Osteocyte (in vitro differentiated cells): ENCODE data around the gene SCIN. TPM values are rescaled to one million over a fixed set of nuclear protein-coding genes. Genes with fewer than 3 reads are reported as not detected.

Source experiments
- DNase-seq: peaks from one replicate; pipeline ENCODE4 v3.0.0; 2021; ENCODE audit warnings: mixed read lengths; ENCODE audit not compliant: unreplicated experiment; ENCODE audit errors: extremely low spot score
- H3K27ac Mint-ChIP-seq: one replicate; pipeline ENCODE4 v1.8.0; 2021; ENCODE audit warnings: mild to moderate bottlenecking, mixed read lengths; ENCODE audit not compliant: unreplicated experiment
- H3K27me3 Mint-ChIP-seq: one replicate; pipeline ENCODE4 v1.8.0; 2021; ENCODE audit warnings: mixed read lengths; ENCODE audit not compliant: unreplicated experiment
- H3K36me3 Mint-ChIP-seq: one replicate; pipeline ENCODE4 v1.8.0; 2021; ENCODE audit warnings: mixed read lengths; ENCODE audit not compliant: unreplicated experiment
- H3K4me1 Mint-ChIP-seq: one replicate; pipeline ENCODE4 v1.8.0; 2021; ENCODE audit warnings: mixed read lengths; ENCODE audit not compliant: unreplicated experiment
- H3K4me3 Mint-ChIP-seq: one replicate; pipeline ENCODE4 v1.8.0; 2021; ENCODE audit warnings: mild to moderate bottlenecking, moderate library complexity, mixed read lengths; ENCODE audit not compliant: unreplicated experiment
- H3K9me3 Mint-ChIP-seq: one replicate; pipeline ENCODE4 v1.8.0; 2021; ENCODE audit warnings: mixed read lengths; ENCODE audit not compliant: unreplicated experiment
- CTCF ChIP-seq: fragments of 200-600 bp; sonication (generic); IDR thresholded peaks from 2 replicates; pipeline ENCODE4 v1.5.0; 2021; ENCODE audit warnings: antibody characterized with exemption, mild to moderate bottlenecking, moderate library complexity
- total RNA-seq: library from RNA; stranded (reverse); gene quantifications from 2 replicates; pipeline ENCODE4 v1.2.1, GENCODE V29; 2021

Gene SCIN
- total RNA-seq, 1 donor from 2014 or later: 1.6 TPM

DNA sequence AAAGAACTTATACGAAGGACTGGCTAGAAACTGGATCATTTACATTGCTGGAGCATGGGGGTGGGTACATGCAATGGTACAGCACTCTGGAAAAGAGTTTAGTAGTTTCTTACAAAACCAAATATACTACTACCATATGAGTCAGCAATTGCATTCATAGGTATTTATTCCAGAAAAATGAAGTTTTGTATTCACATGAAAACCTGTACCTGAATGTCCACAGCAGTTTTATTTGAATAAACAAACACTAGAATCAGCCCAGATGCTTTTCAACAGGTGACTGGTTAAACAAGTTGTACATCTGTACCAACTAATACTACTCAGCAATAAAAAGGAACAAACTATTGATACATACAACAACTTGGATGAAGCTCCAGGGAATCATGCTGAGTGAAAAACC lies 3.4 kb downstream of the SCIN start:
- no peak for TF ChIP-seq CTCF
- H3K27ac Mint-ChIP-seq: no peak overlapping the region
- H3K4me1 Mint-ChIP-seq: peaks cover 22% of the 10 kb centered on the region
- H3K9me3 Mint-ChIP-seq: no peaks in the 10 kb centered on the region
- H3K36me3 Mint-ChIP-seq: no peaks in the 10 kb centered on the region
- DNase-seq: no peak
- no peak overlapping the region for H3K4me3 Mint-ChIP-seq
- H3K27me3 Mint-ChIP-seq: peaks cover 20% of the 10 kb centered on the region

DNA sequence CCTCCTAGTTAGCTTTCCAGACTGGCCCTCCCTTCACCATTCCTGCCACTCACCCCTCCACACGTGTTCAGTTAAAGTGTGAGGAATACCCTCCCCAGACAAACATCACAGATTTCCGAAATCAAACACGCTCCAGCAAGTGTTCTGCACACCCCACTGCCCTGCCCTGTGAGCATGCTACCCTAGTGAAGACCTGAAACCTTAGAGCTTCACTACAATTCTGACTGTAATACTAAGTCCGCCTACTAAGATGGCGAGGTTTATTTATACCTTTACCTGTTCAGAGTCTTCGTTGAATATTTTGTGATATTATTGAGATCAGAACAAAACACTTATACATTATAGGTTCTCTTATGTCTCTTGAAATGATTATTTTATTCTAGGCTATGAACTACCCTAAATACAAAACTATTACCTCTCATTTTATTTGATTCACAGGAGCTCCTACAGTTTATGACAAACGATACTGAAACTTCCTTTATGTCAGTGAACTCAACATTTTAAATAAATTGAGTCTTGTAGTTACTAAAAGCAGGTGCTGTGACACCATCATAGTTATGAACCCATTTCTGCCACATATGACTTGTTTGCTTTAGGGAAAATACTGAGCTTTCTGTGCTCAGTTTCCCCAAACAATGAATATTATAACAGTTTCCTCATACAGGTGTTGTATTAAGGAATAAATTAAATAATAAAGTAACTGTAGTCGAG lies 8.6 kb downstream of the SCIN start:
- peaks cover 6% of the 10 kb centered on the region for H3K27me3 Mint-ChIP-seq
- no peak overlapping the region for H3K4me3 Mint-ChIP-seq
- no peaks in the 10 kb centered on the region for H3K9me3 Mint-ChIP-seq
- no peak overlapping the region for H3K27ac Mint-ChIP-seq
- no peak for TF ChIP-seq CTCF
- DNase-seq: no peak
- no peaks in the 10 kb centered on the region for H3K4me1 Mint-ChIP-seq
- no peaks in the 10 kb centered on the region for H3K36me3 Mint-ChIP-seq

DNA sequence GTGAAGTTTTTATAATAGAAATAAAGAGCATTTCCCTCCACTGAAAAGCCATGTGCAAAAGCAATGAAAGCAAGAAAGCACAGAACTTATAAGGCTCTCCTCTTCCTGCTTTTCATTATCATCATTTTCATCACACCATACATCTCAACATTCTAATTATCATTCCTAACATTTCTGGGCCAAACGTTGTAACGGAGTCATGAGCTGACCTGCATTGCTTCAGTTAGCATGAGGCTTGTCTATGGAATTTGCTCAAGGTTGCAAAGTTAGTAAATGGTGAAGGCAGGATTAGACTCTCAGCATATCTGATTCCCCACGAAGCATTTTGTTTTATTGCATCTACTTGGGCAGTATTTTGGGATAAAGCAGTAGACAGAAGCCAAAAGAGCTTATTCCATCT lies 11.4 kb downstream of the SCIN start:
- Mint-ChIP-seq H3K4me1 (peaks cover 6% of the 10 kb centered on the region), H3K27me3 (peaks cover 5% of the 10 kb centered on the region), H3K4me3 (no peak overlapping the region)

DNA sequence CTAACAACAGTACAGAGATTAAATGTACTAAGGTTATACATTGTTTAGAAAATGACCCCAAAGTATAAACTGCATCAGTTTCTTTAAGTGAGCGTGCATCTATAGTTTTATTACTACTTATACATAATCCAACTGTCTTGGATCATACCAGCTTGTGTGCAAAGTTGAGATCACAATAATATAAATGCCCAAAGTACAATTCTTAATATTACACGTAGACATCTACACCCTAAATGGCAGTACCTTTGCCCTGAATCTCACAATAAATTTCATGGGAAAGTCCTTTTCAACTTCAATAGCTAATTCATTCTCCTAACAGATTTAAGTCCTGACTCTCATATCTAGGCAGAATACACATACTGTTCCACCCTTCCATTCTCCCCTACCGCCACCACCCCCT lies 11.8 kb downstream of the SCIN start:
- DNase-seq: no peak
- H3K4me1 Mint-ChIP-seq: peaks cover 6% of the 10 kb centered on the region
- no peak overlapping the region for H3K4me3 Mint-ChIP-seq
- no peaks in the 10 kb centered on the region for H3K36me3 Mint-ChIP-seq
- no peak overlapping the region for H3K27ac Mint-ChIP-seq
- peaks cover 3% of the 10 kb centered on the region for H3K27me3 Mint-ChIP-seq
- no peak for TF ChIP-seq CTCF
- H3K9me3 Mint-ChIP-seq: no peaks in the 10 kb centered on the region

More for the DNA sequence above, 11.4 kb downstream of the SCIN start:
- Mint-ChIP-seq H3K9me3 (no peaks in the 10 kb centered on the region), H3K36me3 (no peaks in the 10 kb centered on the region), H3K27ac (no peak overlapping the region)
- no peak for DNase-seq
- no peak for TF ChIP-seq CTCF

DNA sequence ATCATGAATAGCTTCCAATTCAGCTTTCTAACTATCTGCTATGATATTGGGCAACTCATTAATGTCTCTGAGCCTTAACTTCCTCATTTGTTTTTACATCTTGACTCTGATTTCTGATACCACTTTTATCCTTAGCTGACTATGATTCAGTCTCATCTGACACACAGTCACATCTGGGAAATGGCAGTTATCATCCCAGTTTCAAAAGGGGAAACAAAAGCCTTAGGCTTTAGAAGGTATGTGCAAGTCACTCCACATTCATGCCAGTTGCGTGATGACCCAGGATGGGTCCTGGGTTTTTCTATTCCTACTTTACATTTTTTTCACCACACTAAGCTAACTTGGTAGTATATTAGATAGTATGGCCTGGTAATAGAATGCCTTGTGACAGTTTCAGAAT lies 12.7 kb downstream of the SCIN start:
- H3K4me1 Mint-ChIP-seq: peaks cover 6% of the 10 kb centered on the region
- no peaks in the 10 kb centered on the region for H3K9me3 Mint-ChIP-seq
- H3K27ac Mint-ChIP-seq: no peak overlapping the region
- no peak for TF ChIP-seq CTCF
- H3K27me3 Mint-ChIP-seq: peaks cover 3% of the 10 kb centered on the region
- H3K36me3 Mint-ChIP-seq: no peaks in the 10 kb centered on the region
- no peak for DNase-seq
- no peak overlapping the region for H3K4me3 Mint-ChIP-seq
